Mesenteric fat pad (tissue), 1 donor: ENCODE measurements around the gene NME7. TPM values are rescaled to one million over a fixed set of nuclear protein-coding genes. Genes with fewer than 3 reads are reported as not detected.
"Not testable (repeated sequence)": the region's sequence is repeated elsewhere in the genome, so short reads cannot be mapped to it uniquely, and the experiment has no call there.

Experiments
- DNase-seq: peaks from one replicate; pipeline ENCODE4 v3.0.0-alpha.2; 2020; ENCODE audit warnings: low spot score
- total RNA-seq: library from RNA; stranded (reverse); fragmentation: NEBNext Ultra II Directional; extraction: Animal tissue kit (Norgen Biotek cat#: 25700); gene quantifications from one replicate; pipeline ENCODE4 v1.2.1, GENCODE V29; 2021
- donor health status: DM: yes; HTN: yes; CAD: no.

The NME7 gene
- total RNA-seq, 1 donor from 2014 or later = 10.8 TPM

DNA sequence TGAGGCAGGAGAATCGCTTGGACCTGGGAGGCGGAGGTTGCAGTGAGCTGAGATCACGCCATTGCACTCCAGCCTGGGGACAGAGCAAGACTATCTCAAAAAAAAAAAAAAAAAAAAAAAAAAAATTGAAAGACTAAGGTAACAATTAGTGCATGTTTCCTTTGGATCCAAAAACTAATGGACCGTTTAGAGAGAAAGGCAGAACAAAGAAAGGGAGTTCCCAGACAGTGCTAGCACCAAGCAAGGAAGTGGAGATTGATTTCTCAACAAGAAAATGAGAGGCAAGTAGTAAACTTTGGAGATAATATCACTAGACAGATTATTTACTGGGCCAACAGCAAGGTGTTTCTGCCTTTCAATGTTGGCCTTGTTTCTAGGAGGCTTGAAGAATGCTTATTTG is 236.9 kb downstream of the NME7 start:
- DNase-seq = no peak

DNA sequence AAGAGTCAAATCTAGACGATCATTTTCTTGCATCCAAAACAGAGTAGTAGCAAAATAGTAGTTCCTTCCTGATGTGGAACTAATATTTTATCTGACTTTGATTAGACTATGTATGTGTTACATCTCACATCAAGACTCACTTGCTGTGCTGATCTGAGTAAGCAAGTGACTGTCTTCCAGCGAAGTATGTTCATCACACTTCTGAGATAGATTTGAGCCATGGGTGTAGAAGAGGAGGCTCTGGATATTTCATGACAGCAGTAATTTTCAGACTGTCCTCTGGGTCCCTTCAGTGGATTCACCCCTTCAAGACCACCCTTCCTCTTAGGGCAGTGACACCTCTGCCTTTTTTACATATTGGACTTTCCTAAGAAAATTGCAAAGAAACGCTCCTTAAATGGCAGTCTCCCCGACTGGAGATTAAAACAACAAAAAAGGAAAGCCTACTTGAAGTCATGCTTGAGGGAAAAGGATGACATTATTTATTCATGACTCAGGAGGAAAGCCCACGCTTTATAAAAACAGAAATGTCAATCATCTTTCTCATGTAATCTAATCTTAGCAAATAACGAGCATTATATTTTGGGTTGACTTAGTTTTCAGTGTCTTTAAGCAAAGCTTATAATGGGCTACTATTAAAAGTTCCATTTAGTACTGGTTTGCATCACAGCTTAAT is 238.3 kb downstream of the NME7 start:
- DNase-seq = no peak

DNA sequence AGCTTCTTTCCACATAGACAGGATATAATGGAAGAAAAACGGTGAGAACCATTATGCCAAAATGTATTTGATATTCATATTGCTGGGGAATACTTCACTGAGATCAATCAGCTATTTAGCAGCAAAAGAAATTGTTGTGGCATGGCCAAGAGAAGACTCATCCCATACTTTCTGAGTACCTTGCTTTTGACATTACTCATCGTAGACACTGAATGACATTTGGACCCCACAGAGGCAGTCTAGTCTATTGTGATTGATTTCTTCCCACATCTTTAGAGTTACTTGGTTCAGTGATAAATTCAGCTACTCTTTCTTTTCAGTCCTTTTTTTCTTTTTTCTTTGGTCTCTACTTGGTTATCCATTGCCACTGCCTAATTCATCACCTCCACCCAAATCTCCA is 239.0 kb downstream of the NME7 start:
- DNase-seq = no peak

DNA sequence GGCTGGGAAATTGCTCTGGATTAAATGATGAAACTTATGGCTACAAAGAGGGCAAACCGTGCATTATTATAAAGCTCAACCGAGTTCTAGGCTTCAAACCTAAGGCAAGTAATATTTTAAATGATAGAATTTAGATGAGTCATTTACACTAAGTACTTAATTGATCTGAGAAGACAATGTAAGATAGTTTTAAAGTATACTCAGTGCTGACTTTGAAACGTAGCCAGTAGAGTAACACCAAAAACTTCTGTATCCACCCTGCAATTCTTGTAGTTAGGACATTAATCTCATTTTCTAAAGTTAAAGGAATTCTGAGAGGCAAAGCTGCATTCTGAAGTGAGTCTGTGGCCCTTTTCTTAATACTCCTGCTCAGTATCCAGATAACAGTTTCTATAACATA is 240.3 kb downstream of the NME7 start:
- no peak for DNase-seq

DNA sequence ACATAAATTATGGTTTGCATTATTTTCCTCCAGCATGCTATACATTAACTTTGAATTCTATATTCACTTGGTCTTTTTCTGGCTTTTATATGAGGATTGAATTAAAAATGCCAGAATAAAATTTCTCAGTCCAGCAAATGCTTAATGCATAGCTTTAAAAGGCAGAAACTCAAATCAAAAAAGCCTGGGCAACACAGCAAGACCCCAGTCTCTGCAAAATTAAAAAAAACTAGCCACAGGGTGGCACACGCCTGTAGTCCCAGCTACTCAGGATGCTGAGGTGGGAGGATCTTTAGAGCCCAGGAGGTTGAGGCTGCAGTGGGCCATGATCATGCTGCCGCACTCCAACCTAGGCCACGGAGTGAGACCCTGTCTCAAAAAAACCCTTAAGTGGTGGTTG is 241.3 kb downstream of the NME7 start:
- no peak for DNase-seq

DNA sequence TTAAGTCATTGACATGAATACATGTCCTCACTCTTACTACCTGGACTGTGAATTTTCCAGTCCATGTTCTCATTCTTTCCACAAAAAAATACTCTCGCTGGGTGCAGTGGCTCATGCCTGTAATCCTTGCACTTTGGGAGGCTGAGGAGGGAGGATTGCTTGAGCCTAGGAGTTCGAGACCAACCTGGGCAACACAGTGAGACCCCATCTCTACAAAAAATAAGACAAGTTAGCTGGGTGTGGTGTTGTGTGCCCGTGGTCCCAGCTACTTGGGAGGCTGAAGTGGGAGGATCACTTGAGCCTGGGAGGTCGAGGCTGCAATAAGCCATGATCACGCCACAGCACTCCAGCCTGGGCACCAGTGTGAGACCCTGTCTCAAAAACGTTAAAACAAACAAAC is 242.0 kb downstream of the NME7 start:
- DNase-seq = not testable (repeated sequence)

DNA sequence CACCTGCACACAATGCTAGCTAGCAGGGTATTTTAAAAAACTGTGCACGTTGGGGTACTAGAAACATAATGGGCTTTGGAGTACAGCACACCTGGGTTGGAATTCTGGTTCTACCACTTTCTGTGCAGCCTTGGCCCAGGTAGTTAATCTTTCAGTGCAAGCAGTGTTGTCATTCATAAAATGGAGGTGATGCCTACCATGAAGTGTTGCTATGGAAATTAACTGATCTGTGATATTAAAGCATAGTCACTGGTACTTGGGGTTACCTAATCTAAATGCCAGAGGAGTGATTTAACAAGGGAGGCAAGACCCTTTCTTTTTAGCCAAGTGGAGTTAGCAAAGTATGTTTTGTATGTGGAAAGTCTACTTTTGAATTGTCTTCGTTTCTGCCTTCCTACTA is 243.1 kb downstream of the NME7 start:
- DNase-seq = no peak

DNA sequence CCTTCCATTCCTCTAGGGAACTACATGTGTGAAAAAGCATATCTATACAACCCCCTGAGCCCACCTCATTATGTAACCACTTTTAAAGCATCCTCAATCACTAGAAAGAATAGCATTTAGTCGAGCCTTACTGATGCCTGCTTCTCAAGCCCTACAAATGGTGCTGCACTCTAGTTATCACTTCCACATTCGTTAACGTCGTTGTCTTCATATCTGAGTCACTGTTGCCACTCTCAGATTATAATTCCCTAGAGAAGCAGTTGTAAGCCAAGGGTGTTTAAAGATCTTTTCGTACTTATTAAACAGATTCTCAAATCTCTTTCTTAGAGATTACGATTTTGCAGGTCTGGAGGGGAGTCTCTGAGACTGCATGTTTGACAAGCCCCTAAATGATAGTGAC is 244.6 kb downstream of the NME7 start:
- DNase-seq = no peak

DNA sequence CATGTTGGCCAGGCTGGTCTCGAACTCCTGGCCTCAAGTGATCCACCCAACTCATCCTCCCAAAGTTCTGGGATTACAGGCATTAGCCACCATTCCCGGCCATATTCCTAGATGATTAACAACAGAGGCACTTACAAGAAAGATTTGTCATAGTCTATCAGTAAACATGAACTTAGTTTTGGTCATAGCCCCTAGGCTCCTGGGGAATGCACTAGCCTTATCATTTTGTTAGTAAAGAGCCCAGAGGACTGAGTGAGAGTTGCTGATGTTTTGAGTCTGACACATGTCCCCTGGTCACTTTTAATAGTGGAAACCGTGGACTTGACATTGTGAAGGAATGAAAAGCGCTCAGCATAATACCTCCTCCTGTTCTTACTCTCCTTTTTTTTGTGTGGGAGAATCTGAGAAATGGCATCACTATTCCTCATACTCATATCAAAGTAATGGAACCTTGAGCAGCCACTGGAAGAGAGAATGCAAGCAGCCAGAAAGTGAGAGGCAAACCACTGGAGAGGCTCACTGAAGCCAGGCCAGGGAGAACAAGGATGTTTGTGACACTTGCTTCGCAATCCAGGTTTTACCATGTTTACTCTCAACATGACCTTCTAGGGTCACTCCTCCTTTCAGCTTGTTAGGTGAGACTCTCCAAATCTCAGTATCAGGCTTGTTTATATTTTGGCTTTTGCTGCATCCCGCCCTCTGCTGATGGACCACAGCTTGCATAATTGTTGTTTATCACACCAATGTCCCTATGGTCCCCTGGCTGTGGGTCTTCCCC is 246.3 kb downstream of the NME7 start:
- DNase-seq = no peak

DNA sequence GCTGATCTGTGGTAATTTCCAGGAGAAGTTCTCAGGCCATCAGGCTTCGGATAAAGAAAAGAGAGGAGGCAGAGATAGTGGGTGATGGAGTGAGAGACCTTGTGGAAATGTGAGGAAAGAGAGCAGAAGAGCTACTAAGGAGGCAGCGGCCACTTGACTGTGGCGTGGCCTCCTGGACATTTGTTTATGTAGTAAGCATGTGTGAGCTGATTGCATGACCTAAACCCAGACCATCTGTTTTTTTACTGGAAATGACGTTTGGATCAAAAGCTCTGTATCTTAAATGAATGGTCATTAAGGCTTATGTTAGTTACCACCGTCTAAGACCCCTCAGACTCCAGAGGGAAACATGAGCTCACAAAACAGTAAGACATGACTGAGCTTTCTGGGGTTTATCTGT is 247.5 kb downstream of the NME7 start:
- no peak for DNase-seq

DNA sequence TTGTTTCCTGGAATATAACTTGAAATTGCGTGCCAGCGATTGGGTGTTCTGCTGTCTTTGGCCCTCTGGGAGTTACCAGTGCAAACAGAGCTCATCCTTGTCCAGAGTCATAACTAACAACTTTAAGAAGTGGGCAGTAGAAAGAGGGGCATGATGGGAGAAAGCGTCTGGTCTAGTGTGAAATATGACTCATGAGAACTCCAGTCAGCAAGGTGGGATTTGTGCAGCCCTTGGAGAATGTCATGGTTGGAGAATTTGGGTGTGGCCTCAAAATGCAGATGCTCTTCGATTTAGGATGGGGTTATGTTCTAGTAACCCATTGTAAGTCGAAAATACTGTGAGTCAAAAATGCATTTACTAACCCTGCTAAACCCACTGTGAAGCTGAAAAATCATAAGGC is 248.2 kb downstream of the NME7 start:
- no peak for DNase-seq

DNA sequence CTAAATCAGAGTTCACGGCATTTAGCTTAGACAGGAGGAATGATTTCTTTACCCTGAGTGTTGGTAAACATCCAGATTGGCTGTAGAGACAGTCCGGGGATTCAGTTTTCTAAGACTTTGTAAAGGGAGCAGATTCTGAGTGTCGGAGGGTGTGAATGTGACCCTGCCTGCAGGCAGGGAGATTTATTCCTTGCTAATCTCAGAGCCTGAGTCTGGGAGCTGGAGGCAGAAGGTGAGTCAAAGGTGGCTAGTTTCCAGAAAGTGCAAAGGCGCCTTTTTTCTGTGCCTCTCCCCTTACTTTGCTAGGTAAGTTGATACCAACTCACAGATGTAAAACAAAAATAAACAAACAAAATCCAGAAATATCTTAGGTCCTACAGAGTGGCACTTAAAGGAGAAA is 249.4 kb downstream of the NME7 start:
- DNase-seq = no peak

DNA sequence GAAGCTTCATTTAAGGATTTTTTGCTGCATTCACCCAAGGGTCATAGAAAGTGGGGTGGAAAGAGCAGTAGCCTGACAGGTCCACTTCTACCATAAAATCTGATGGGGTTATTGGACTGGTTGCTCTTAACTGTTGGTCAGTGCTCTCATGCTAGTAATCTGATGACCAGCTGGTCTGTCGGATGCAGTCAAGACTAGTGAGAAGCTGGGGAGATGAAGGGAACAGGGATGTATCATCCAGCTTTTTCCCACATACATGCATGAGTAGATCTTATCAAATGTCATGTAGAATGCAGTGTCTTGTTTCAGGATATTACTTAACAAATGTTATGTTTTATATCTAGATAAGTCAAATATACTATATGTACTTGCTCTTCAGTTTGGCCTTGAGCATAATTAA is 250.0 kb downstream of the NME7 start:
- no peak for DNase-seq

DNA sequence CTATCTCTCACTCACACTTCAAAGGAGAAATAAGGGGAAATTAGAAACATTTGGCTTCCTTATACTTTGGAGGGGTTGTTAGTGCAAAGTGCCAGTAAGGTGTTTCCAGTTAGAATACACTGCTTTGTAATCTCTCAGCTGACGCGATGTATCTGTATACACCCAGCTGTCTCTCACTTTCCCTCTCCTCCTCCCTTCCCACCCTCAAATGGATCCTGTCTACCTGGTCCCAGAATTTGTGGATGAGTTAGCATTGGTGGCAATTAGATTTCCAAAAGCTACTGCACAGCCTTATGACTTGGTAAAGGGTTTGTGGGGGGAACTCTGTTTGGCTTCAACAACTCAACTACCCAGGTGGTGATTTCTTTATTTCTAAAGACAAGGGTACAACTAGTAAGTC is 250.6 kb downstream of the NME7 start:
- no peak for DNase-seq

DNA sequence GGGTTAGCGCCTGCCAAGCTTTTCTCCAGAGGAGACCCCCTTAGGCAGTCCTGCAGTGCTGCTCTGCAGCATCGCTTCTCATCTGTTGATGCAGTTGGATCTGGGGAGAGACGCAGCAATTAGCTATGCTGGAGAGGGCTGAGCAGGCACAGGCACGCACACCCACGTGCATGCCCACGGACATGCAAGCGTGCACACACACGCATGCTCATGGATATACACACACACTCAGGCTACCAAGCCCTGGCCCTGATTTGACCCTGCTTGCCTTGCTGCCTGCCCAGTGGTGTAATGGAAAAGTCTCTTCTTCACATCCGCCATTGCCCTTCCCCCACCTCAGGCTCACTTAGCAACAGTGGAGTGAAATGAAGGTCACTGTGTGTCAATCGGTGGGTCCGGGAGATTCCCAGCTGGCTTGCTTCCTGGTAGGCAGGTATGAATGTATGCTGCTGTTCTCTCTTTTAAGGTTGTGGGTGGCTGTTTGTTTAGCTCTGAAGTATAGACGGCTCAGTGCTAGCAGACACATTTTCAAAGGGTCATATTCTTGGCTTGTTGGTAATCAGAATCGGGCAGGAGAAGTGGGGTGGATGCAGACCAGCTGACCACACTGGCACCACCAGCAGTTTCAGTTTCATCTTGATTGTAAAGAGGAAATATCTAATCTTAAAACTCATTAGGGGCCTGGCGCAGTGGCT is 251.6 kb downstream of the NME7 start:
- no peak for DNase-seq

DNA sequence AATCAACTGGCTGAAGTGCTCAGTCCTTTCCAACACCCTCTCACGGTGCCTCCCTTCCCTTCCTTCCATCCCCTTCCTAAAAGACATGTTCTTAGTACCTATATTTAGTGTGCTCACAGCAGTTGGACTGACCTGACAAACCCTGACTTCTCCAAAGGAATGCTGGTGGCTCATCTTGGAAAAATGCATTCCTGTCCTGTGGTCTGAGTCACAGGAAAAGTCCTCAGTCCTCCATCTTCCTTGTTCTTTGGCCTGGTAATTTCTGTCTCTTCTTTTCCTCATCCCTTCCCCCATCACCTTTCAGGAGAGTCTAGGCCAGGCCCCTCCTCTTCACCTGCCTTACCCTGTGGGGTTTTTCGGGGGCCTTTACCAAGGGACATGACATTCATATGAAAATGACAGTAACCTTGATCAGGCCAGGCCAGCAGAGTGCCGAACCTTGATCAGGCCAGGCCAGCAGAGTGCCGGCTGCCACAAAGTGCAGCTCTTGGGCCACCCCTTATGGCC is 253.9 kb downstream of the NME7 start:
- DNase-seq = no peak

DNA sequence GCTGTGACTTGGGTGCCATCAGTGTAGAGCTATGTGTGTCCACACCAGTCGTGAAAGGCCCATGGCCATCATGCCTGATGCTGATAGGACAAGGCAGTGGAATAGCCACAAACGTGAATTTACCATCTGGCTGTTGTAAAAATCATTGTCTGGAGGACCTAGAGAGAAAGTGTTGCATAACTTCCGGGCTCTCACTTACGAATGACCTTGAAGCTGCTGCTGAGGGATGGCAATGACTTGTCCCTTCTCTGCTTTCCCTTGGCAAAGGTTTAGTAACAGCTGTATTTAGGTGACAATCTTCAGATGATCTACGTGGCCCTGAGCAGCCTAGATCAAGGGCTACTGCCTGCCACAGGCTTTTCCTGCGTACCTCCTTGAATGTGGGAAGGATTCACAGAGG is 255.4 kb downstream of the NME7 start:
- DNase-seq = no peak

DNA sequence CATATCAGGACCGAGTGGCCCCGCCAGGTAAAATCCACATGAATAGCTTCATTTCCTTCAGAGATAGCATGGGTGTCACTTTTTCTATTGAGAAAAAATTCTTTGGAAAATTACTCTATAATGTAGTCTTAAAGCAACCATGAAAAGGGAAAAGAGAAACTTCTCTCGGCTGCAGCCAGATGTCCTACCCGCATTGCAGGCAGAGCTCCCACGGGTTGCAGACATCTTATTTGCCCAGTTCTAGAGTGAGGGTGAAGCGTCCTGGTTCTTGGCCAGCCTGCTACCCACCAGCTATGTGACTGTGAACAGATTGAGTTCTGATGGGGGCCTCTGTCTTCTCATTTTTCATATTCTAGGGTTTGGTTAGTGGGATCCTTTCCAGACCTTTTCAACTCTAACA is 256.1 kb downstream of the NME7 start:
- no peak for DNase-seq

DNA sequence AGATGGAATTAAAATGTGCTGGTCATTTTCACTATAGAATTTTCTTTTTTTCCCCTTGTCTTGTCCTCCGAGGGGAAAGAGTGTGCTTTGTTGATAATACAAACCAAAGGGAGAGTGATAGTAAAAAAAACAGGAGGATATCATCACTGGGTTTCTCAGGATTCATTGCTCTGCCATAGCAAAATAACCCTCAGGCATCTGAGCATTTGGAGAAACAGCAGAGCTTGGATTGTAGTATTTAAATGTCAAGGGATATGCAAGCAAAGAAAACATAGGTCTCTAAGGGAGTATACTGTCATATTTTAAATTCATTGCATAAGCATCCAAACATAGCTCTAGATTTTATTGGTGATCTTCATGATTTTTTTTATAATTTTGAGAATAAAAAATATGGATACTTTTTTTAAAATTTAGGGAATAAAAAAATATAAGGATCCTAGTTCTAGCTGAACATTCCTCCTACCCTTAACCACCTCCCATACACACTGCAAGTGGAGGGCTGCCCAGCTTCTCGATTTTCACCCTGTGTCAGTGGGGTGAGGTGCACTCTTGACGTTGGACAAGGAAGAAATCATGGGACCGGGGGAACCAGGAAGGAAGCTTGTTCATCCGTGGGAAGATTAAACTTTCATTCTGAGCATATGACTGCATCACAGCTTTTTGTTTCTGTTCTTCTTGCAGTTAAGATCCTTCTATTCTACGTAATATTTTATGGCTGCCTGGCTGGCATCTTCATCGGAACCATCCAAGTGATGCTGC is 256.7 kb downstream of the NME7 start:
- DNase-seq = no peak

DNA sequence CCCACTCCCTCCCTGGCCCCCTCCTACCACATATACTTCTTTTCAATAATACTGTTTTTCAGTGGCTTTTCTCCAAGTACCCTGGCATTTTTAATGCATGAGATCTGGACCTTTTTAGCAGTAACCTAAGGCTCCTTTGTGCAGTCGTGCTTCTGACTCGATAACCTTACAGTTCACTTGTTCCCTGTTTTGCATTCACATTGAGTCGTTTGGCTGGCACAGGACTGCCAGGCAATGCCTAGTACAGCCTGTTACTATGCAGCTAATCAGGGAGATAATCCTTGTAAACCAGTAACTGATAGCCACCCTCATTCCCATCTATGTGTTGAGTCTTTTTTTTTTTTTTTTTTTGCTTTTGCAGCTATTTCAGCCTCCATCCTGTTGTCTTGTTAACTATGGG is 257.4 kb downstream of the NME7 start:
- DNase-seq = no peak

DNA sequence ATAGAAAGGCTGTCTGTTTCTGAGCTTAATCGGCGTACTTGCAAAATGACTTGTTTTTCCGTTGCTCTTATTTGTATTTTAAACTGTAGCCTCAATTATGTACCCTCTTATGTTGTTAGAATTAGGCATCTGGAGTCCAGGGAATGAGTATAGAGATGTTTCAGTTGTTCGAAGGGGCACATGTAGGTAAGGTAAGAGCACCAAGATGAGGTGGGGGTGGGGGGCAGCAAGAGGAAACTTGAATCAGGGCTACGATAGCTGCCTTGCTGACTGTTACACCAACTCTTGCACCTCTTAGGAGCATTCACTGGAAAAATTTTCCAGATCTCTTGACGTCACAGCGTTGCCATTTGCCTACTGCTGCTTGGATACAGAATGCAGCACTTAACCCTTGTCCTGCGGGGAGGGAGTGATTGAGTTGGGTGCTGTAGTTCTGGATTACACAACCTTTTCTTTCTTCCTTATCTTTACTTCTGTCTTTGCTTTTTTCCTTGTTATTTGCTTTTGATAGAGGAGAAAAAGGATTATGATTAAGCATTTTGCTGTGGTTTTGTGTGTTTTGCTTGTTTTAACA is 257.9 kb downstream of the NME7 start:
- no peak for DNase-seq
